ENCODE data around the gene CUL7.

CUL7 gene

GRCh38 chr6:43076464-43077332 lies 23.0 kb upstream of the CUL7 start:
- DNase-seq: no peak

GRCh38 chr6:43075670-43076463 lies 22.2 kb upstream of the CUL7 start, which contains the start of gene PTK7:
Gene PTK7 (plus strand): TSS chr6:43076314. CDS start chr6:43076489, 175 bp downstream.
- no peak for DNase-seq

GRCh38 chr6:43074847-43075669 lies 21.4 kb upstream of the CUL7 start:
- no peak for DNase-seq

GRCh38 chr6:43070028-43070632 lies 16.5 kb upstream of the CUL7 start:
- DNase-seq: no peak

GRCh38 chr6:43062818-43063217 lies 9.2 kb upstream of the CUL7 start:
- DNase-seq: no peak

- no peak for DNase-seq
Measured at GRCh38 chr6:43061861-43062260, 8.2 kb upstream of the CUL7 start.

GRCh38 chr6:43060755-43061633 lies 7.3 kb upstream of the CUL7 start:
- no peak for DNase-seq

- DNase-seq: no peak
Measured at GRCh38 chr6:43060034-43060754, 6.5 kb upstream of the CUL7 start.

- peak; percentile 97 for DNase-seq
Measured at GRCh38 chr6:43059168-43060033, 5.8 kb upstream of the CUL7 start, which contains the start of the genes KLC4 and MRPL2. Gene KLC4 (plus strand): TSS chr6:43059631. CDS start chr6:43061336, 1,705 bp downstream. Gene MRPL2 (minus strand): TSS chr6:43059434. CDS start chr6:43059381, 53 bp downstream.

- no peak for DNase-seq
Measured at GRCh38 chr6:43058531-43058930, 4.9 kb upstream of the CUL7 start.

GRCh38 chr6:43055966-43056365 lies 2.3 kb upstream of the CUL7 start:
- DNase-seq: no peak

GRCh38 chr6:43054206-43054943 lies 724 bp upstream of the CUL7 start:
- no peak for DNase-seq

- no peak for DNase-seq
Measured at GRCh38 chr6:43052842-43053544, 658 bp downstream of the CUL7 start.

- DNase-seq: no peak
Measured at GRCh38 chr6:43052225-43052841, 1.3 kb downstream of the CUL7 start.

GRCh38 chr6:43050981-43051380 lies 2.7 kb downstream of the CUL7 start:
- DNase-seq: no peak

GRCh38 chr6:43047998-43048397 lies 5.7 kb downstream of the CUL7 start:
- no peak for DNase-seq

- DNase-seq: no peak
Measured at GRCh38 chr6:43045371-43045930, 8.2 kb downstream of the CUL7 start.

Data from NK-92 treated with Interleukin-12 subunit alpha and Interleukin-12 subunit beta, amount 100 ng/mL, for 24 hours (cell line).